ENCODE measurements around the gene DSCAML1.

DSCAML1 gene

DNA sequence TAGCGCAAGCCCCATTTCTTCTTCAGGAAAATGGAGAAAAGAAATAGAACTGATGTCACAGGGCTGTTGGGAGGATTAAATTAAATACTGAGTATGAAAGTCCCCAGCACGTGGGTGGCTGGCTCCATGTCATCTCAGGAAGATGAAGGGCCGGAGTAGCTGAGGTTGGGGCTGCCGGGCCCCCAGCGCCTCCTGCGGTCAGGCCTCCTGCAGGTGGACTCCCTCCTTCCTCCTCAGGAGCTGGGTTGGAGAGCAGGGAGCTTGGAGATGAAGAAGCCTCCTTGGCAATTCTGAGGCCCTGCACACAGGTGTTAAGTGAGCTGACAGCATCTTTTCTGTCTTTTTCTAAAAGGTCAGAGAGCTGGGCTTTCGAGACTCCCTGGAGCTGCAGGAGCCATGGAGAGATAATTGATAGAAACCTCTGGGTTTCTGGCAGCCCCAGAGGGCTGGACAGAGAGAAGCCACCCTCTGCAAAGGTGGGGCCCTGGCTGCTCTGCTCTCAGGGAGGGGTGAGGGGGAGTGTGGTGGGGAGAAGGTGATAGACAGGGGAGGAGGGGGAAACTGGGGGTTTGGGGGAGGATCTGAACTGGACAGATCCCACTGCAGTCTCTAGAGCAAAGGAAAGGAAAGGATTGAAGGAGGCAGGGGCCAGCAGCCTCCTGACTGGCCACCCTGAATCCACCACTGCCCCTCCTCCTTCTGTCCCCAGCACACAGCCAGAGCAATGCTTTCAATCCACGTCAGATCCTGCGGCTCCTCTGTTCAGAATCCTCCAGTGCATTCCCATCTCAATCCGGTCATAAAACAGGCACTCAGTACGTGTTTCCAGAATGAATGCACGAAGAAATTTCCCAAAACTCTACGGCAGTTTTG is 258.5 kb downstream of the DSCAML1 start:
- Histone ChIP-seq H3K27ac (ENCODE audit: low read depth, low read length) (no peak overlapping the region), H3K36me3 (ENCODE audit: insufficient read depth, low read length) (no peaks in the 10 kb centered on the region)

GRCh38 chr11:117535850-117536411 is 261.1 kb downstream of the DSCAML1 start:
- Histone ChIP-seq H3K9me3 (ENCODE audit: low read length) (no peaks in the 10 kb centered on the region), H3K36me3 (ENCODE audit: insufficient read depth, low read length) (peaks cover 2% of the 10 kb centered on the region), H3K4me3 (ENCODE audit: low read depth in 1 of 2, low read length in 2 of 2) (no peak overlapping the region), H3K27ac (ENCODE audit: low read depth, low read length) (no peak overlapping the region), H3K9ac (ENCODE audit: low read length) (no peak overlapping the region), H3K4me1 (ENCODE audit: insufficient read depth, low read length) (peaks cover 8% of the 10 kb centered on the region), H3K27me3 (ENCODE audit: control insufficient read depth in 1 of 2, insufficient read depth in 2 of 2, low read length in 2 of 2) (no peaks in the 10 kb centered on the region)

More for the DNA sequence above, 258.5 kb downstream of the DSCAML1 start:
- Histone ChIP-seq H3K4me1 (ENCODE audit: insufficient read depth, low read length) (peaks cover 8% of the 10 kb centered on the region), H3K9ac (ENCODE audit: low read length) (no peak overlapping the region), H3K27me3 (ENCODE audit: control insufficient read depth in 1 of 2, insufficient read depth in 2 of 2, low read length in 2 of 2) (no peaks in the 10 kb centered on the region), H3K4me3 (ENCODE audit: low read depth in 1 of 2, low read length in 2 of 2) (no peak overlapping the region), H3K9me3 (ENCODE audit: low read length) (no peaks in the 10 kb centered on the region)

GRCh38 chr11:117535201-117535849 is 261.7 kb downstream of the DSCAML1 start:
- H3K9ac ChIP-seq (ENCODE audit: low read length): no peak overlapping the region
- peaks cover 3% of the 10 kb centered on the region for H3K36me3 ChIP-seq (ENCODE audit: insufficient read depth, low read length)
- H3K4me1 ChIP-seq (ENCODE audit: insufficient read depth, low read length): peaks cover 8% of the 10 kb centered on the region
- H3K4me3 ChIP-seq (ENCODE audit: low read depth in 1 of 2, low read length in 2 of 2): no peak overlapping the region
- no peaks in the 10 kb centered on the region for H3K9me3 ChIP-seq (ENCODE audit: low read length)
- H3K27me3 ChIP-seq (ENCODE audit: control insufficient read depth in 1 of 2, insufficient read depth in 2 of 2, low read length in 2 of 2): no peaks in the 10 kb centered on the region
- no peak overlapping the region for H3K27ac ChIP-seq (ENCODE audit: low read depth, low read length)

DNA sequence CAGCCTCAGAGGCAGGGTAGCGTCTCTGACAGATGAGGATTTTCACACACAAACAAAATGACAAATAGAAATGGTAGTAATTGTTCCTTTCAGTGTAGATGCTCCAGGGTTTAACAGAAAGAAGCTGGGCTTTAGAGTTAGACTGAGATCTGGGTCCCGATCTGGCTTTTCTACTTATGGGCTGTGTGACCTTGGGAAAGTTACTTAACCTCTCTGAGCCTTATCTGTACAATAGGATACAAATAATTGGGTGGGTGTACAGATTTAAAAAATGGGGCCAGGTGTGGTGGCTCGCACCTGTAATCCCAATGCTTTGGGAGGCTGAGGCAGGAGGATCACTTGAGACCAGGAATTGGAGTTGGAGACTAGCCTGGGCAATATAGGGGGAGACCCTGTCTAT is 264.4 kb downstream of the DSCAML1 start:
- Histone ChIP-seq H3K9me3 (ENCODE audit: low read length) (no peaks in the 10 kb centered on the region), H3K27me3 (ENCODE audit: control insufficient read depth in 1 of 2, insufficient read depth in 2 of 2, low read length in 2 of 2) (no peaks in the 10 kb centered on the region), H3K27ac (ENCODE audit: low read depth, low read length) (no peak overlapping the region), H3K4me1 (ENCODE audit: insufficient read depth, low read length) (peaks cover 8% of the 10 kb centered on the region), H3K9ac (ENCODE audit: low read length) (no peak overlapping the region), H3K36me3 (ENCODE audit: insufficient read depth, low read length) (peaks cover 3% of the 10 kb centered on the region), H3K4me3 (ENCODE audit: low read depth in 1 of 2, low read length in 2 of 2) (no peak overlapping the region)

GRCh38 chr11:117529816-117530215 is 267.2 kb downstream of the DSCAML1 start:
- Histone ChIP-seq H3K4me1 (ENCODE audit: insufficient read depth, low read length) (no peaks in the 10 kb centered on the region), H3K27ac (ENCODE audit: low read depth, low read length) (no peak overlapping the region), H3K27me3 (ENCODE audit: control insufficient read depth in 1 of 2, insufficient read depth in 2 of 2, low read length in 2 of 2) (no peaks in the 10 kb centered on the region), H3K9me3 (ENCODE audit: low read length) (no peaks in the 10 kb centered on the region), H3K36me3 (ENCODE audit: insufficient read depth, low read length) (peaks cover 3% of the 10 kb centered on the region), H3K4me3 (ENCODE audit: low read depth in 1 of 2, low read length in 2 of 2) (no peak overlapping the region), H3K9ac (ENCODE audit: low read length) (no peak overlapping the region)

GRCh38 chr11:117528097-117528721 is 268.8 kb downstream of the DSCAML1 start:
- Histone ChIP-seq H3K4me3 (ENCODE audit: low read depth in 1 of 2, low read length in 2 of 2) (no peak overlapping the region), H3K27me3 (ENCODE audit: control insufficient read depth in 1 of 2, insufficient read depth in 2 of 2, low read length in 2 of 2) (no peaks in the 10 kb centered on the region), H3K9me3 (ENCODE audit: low read length) (no peaks in the 10 kb centered on the region), H3K4me1 (ENCODE audit: insufficient read depth, low read length) (no peaks in the 10 kb centered on the region), H3K27ac (ENCODE audit: low read depth, low read length) (no peak overlapping the region), H3K9ac (ENCODE audit: low read length) (no peak overlapping the region), H3K36me3 (ENCODE audit: insufficient read depth, low read length) (peaks cover 3% of the 10 kb centered on the region)

DNA sequence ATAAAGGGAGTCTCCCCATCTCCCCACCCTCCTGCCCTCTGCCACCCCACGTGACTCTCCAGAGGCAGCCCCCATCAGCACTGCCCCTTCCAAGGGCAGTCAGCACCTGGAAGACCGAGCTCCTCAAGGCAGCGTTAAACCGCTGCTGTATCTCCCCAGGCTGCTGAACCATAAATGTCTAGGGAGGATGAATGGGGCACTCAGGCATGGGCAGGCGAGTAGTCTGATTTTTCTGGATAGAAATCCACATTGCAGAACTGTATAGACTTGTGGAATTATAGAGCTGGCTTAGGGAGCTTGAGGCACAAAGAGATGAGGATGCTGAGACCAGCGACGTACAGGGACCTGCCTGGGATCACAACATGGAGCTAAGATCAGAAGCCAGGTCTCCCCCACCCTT is 269.7 kb downstream of the DSCAML1 start:
- Histone ChIP-seq H3K27me3 (ENCODE audit: control insufficient read depth in 1 of 2, insufficient read depth in 2 of 2, low read length in 2 of 2) (no peaks in the 10 kb centered on the region), H3K27ac (ENCODE audit: low read depth, low read length) (no peak overlapping the region), H3K9ac (ENCODE audit: low read length) (no peak overlapping the region), H3K9me3 (ENCODE audit: low read length) (no peaks in the 10 kb centered on the region), H3K4me1 (ENCODE audit: insufficient read depth, low read length) (no peaks in the 10 kb centered on the region), H3K36me3 (ENCODE audit: insufficient read depth, low read length) (peaks cover 3% of the 10 kb centered on the region), H3K4me3 (ENCODE audit: low read depth in 1 of 2, low read length in 2 of 2) (no peak overlapping the region)

GRCh38 chr11:117525866-117526542 is 271.0 kb downstream of the DSCAML1 start:
- Histone ChIP-seq H3K9me3 (ENCODE audit: low read length) (no peaks in the 10 kb centered on the region), H3K4me3 (ENCODE audit: low read depth in 1 of 2, low read length in 2 of 2) (no peak overlapping the region), H3K27ac (ENCODE audit: low read depth, low read length) (no peak overlapping the region), H3K27me3 (ENCODE audit: control insufficient read depth in 1 of 2, insufficient read depth in 2 of 2, low read length in 2 of 2) (no peaks in the 10 kb centered on the region), H3K9ac (ENCODE audit: low read length) (no peak overlapping the region), H3K4me1 (ENCODE audit: insufficient read depth, low read length) (no peaks in the 10 kb centered on the region), H3K36me3 (ENCODE audit: insufficient read depth, low read length) (peaks cover 2% of the 10 kb centered on the region)

GRCh38 chr11:117524468-117525183 is 272.4 kb downstream of the DSCAML1 start:
- Histone ChIP-seq H3K4me1 (ENCODE audit: insufficient read depth, low read length) (no peaks in the 10 kb centered on the region), H3K27me3 (ENCODE audit: control insufficient read depth in 1 of 2, insufficient read depth in 2 of 2, low read length in 2 of 2) (no peaks in the 10 kb centered on the region), H3K27ac (ENCODE audit: low read depth, low read length) (no peak overlapping the region), H3K4me3 (ENCODE audit: low read depth in 1 of 2, low read length in 2 of 2) (no peak overlapping the region), H3K36me3 (ENCODE audit: insufficient read depth, low read length) (peaks cover 6% of the 10 kb centered on the region), H3K9ac (ENCODE audit: low read length) (no peak overlapping the region), H3K9me3 (ENCODE audit: low read length) (no peaks in the 10 kb centered on the region)

DNA sequence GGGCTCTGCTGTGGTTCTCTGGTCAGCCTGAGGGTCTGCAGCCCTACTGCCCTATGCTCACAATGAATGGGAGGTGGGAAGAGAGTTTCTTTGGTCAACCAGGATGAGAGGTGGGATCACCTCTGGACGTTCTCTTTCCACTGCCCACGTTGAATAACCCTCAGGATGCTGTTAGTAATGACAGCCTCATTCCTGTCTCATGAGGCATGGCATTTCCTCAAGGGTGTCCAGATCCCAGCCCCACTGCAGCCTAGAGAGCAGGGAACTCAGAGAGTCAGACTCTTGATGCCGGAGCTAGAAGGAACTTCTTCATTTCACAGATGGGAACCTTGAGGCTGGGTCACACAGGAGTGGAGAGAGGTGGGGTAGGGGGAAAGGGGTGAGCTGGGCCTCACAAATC is 273.3 kb downstream of the DSCAML1 start:
- Histone ChIP-seq H3K9me3 (ENCODE audit: low read length) (no peaks in the 10 kb centered on the region), H3K36me3 (ENCODE audit: insufficient read depth, low read length) (peaks cover 6% of the 10 kb centered on the region), H3K4me3 (ENCODE audit: low read depth in 1 of 2, low read length in 2 of 2) (no peak overlapping the region), H3K27ac (ENCODE audit: low read depth, low read length) (no peak overlapping the region), H3K9ac (ENCODE audit: low read length) (no peak overlapping the region), H3K27me3 (ENCODE audit: control insufficient read depth in 1 of 2, insufficient read depth in 2 of 2, low read length in 2 of 2) (no peaks in the 10 kb centered on the region), H3K4me1 (ENCODE audit: insufficient read depth, low read length) (no peaks in the 10 kb centered on the region)

All from muscle layer of colon (tissue), 2 donors.